ENCODE measurements around the gene LAMP5. TPM values are rescaled to one million over a fixed set of nuclear protein-coding genes. Genes with fewer than 3 reads are reported as not detected.

The LAMP5 gene
- total and polyA plus RNA-seq, 2 experiments from 2014 or later = 0.47 TPM; not detected in 1

GRCh38 chr20:9566977-9567376, 52.6 kb downstream of the LAMP5 start:
- Histone ChIP-seq H3K4me2 (no peak overlapping the region), H3K36me3 (replicated peaks; ENCODE audit: insufficient read depth, low read depth) (no peaks in the 10 kb centered on the region), H2AFZ (no peak overlapping the region), H3K9me2 (replicated peaks; ENCODE audit: insufficient read depth) (no peaks in the 10 kb centered on the region), H3K79me2 (no peaks in the 10 kb centered on the region), H3K9me3 (ENCODE audit: low read depth) (no peaks in the 10 kb centered on the region), H3K27ac (no peak overlapping the region), H3K4me3 (no peak overlapping the region), H3K27me3 (no peaks in the 10 kb centered on the region), H3K4me1 (ENCODE audit: insufficient read depth) (no peaks in the 10 kb centered on the region), H4K20me1 (ENCODE audit: insufficient read depth, poor library complexity, severe bottlenecking) (no peaks in the 10 kb centered on the region)
- TF ChIP-seq EZH2phosphoT487 (IDR thresholded peaks at IDR 0.05; ENCODE audit: low read depth, severe bottlenecking, unreplicated experiment) = no peak
- TF ChIP-seq EZH2 (IDR thresholded peaks at IDR 0.05; ENCODE audit: borderline replicate concordance) = no peak
- TF ChIP-seq CTCF (IDR thresholded peaks at IDR 0.05; ENCODE audit: poor library complexity) = no peak
- 78% methylated on average over 1 of the region's 1 CpG for WGBS (ENCODE audit: low lambda C conversion rate, missing lambda C conversion rate)
- no peak for DNase-seq (ENCODE audit: low spot score)

GRCh38 chr20:9570612-9571011, 56.2 kb downstream of the LAMP5 start:
- Histone ChIP-seq H3K36me3 (replicated peaks; ENCODE audit: insufficient read depth, low read depth) (no peaks in the 10 kb centered on the region), H2AFZ (no peak overlapping the region), H3K9me3 (ENCODE audit: low read depth) (no peaks in the 10 kb centered on the region), H3K9me2 (replicated peaks; ENCODE audit: insufficient read depth) (no peaks in the 10 kb centered on the region), H3K27ac (no peak overlapping the region), H3K4me1 (ENCODE audit: insufficient read depth) (no peaks in the 10 kb centered on the region), H3K4me2 (no peak overlapping the region), H3K4me3 (no peak overlapping the region), H4K20me1 (ENCODE audit: insufficient read depth, poor library complexity, severe bottlenecking) (no peaks in the 10 kb centered on the region), H3K27me3 (peaks cover 20% of the 10 kb centered on the region), H3K79me2 (no peaks in the 10 kb centered on the region)
- no peak for TF ChIP-seq EZH2phosphoT487 (IDR thresholded peaks at IDR 0.05; ENCODE audit: low read depth, severe bottlenecking, unreplicated experiment)
- no peak for TF ChIP-seq CTCF (IDR thresholded peaks at IDR 0.05; ENCODE audit: poor library complexity)
- no peak for TF ChIP-seq EZH2 (IDR thresholded peaks at IDR 0.05; ENCODE audit: borderline replicate concordance)
- WGBS (ENCODE audit: low lambda C conversion rate, missing lambda C conversion rate) = 38% methylated on average over 2 of the region's 2 CpGs
- DNase-seq (ENCODE audit: low spot score) = no peak

- TF ChIP-seq CTCF (IDR thresholded peaks at IDR 0.05; ENCODE audit: poor library complexity) (no peak), EZH2 (IDR thresholded peaks at IDR 0.05; ENCODE audit: borderline replicate concordance) (no peak)
- no peaks in the 10 kb centered on the region for H3K9me3 ChIP-seq (ENCODE audit: low read depth)
- no peak for DNase-seq (ENCODE audit: low spot score)
- peaks cover 20% of the 10 kb centered on the region for H3K27me3 ChIP-seq
- no peaks in the 10 kb centered on the region for H4K20me1 ChIP-seq (ENCODE audit: insufficient read depth, poor library complexity, severe bottlenecking)
- H3K4me3 ChIP-seq = no peak overlapping the region
- H2AFZ ChIP-seq = no peak overlapping the region
- H3K36me3 ChIP-seq (replicated peaks; ENCODE audit: insufficient read depth, low read depth) = no peaks in the 10 kb centered on the region
- 69% methylated on average over 3 of the region's 3 CpGs for WGBS (ENCODE audit: low lambda C conversion rate, missing lambda C conversion rate)
- H3K9me2 ChIP-seq (replicated peaks; ENCODE audit: insufficient read depth) = no peaks in the 10 kb centered on the region
- no peaks in the 10 kb centered on the region for H3K79me2 ChIP-seq
- no peak overlapping the region for H3K27ac ChIP-seq
- H3K4me2 ChIP-seq = no peak overlapping the region
- no peaks in the 10 kb centered on the region for H3K4me1 ChIP-seq (ENCODE audit: insufficient read depth)
Observed at GRCh38 chr20:9571783-9572182, 57.4 kb downstream of the LAMP5 start.

- no peak overlapping the region for H3K27ac ChIP-seq
- H2AFZ ChIP-seq = no peak overlapping the region
- DNase-seq (ENCODE audit: low spot score) = no peak
- no peaks in the 10 kb centered on the region for H3K79me2 ChIP-seq
- no peaks in the 10 kb centered on the region for H3K9me2 ChIP-seq (replicated peaks; ENCODE audit: insufficient read depth)
- H3K9me3 ChIP-seq (ENCODE audit: low read depth) = no peaks in the 10 kb centered on the region
- H3K36me3 ChIP-seq (replicated peaks; ENCODE audit: insufficient read depth, low read depth) = no peaks in the 10 kb centered on the region
- no peak overlapping the region for H3K4me2 ChIP-seq
- TF ChIP-seq CTCF (IDR thresholded peaks at IDR 0.05; ENCODE audit: poor library complexity) (no peak), EZH2 (IDR thresholded peaks at IDR 0.05; ENCODE audit: borderline replicate concordance) (no peak)
- no peak overlapping the region for H3K4me3 ChIP-seq
- H3K27me3 ChIP-seq = peaks cover 20% of the 10 kb centered on the region
- no peaks in the 10 kb centered on the region for H4K20me1 ChIP-seq (ENCODE audit: insufficient read depth, poor library complexity, severe bottlenecking)
- 23% methylated on average over 2 of the region's 2 CpGs for WGBS (ENCODE audit: low lambda C conversion rate, missing lambda C conversion rate)
- H3K4me1 ChIP-seq (ENCODE audit: insufficient read depth) = no peaks in the 10 kb centered on the region
Observed at GRCh38 chr20:9572670-9573069, 58.3 kb downstream of the LAMP5 start.

All from hepatocyte (in vitro differentiated cells).